Neuronal stem cell (in vitro differentiated cells): ENCODE data around the gene NTN4.

Source experiments
- DNase-seq: peaks from one replicate; pipeline ENCODE4 v3.0.0-alpha.2; 2013; ENCODE audit warnings: low spot score
- H2AFZ ChIP-seq: one replicate; pipeline ENCODE4 v1.6.1; 2013; ENCODE audit warnings: mild to moderate bottlenecking, low read length, inconsistent platforms
- H2AK5ac ChIP-seq: 2 replicates; pipeline ENCODE4 v1.6.1; 2013; ENCODE audit warnings: low read depth, mild to moderate bottlenecking, inconsistent platforms, low read length, moderate library complexity, mixed read lengths
- H2BK120ac ChIP-seq: 2 replicates; pipeline ENCODE4 v1.6.1; 2013; ENCODE audit warnings: low read depth, mild to moderate bottlenecking, inconsistent platforms, low read length, moderate library complexity, mixed read lengths
- H2BK12ac ChIP-seq: one replicate; pipeline ENCODE4 v1.6.1; 2013; ENCODE audit warnings: low read length, inconsistent platforms
- H2BK15ac ChIP-seq: 2 replicates; pipeline ENCODE4 v1.6.1; 2013; ENCODE audit warnings: mild to moderate bottlenecking, low read length, inconsistent platforms, mixed read lengths
- H2BK5ac ChIP-seq: one replicate; pipeline ENCODE4 v1.6.1; 2013; ENCODE audit warnings: inconsistent platforms, mild to moderate bottlenecking, low read length, moderate library complexity
- H3K14ac ChIP-seq: one replicate; pipeline ENCODE4 v1.6.1; 2013; ENCODE audit warnings: low read length, inconsistent platforms
- H3K18ac ChIP-seq: 2 replicates; pipeline ENCODE4 v1.6.1; 2013; ENCODE audit warnings: low read length, inconsistent platforms
- H3K23ac ChIP-seq: 2 replicates; pipeline ENCODE4 v1.6.1; 2013; ENCODE audit warnings: low read depth, mild to moderate bottlenecking, mixed read lengths, low read length, inconsistent platforms; ENCODE audit not compliant: poor library complexity
- H3K27ac ChIP-seq: replicated peaks from 3 replicates; pipeline ENCODE4 v1.5.1; 2013; ENCODE audit warnings: low read length, inconsistent platforms
- H3K27me3 ChIP-seq, 3 experiments: 2 replicates each; pipeline ENCODE4 v1.6.1; 2013; ENCODE audit warnings: low read length in 3 of 3, mild to moderate bottlenecking in 2 of 3, inconsistent platforms in 1 of 3, low read depth in 1 of 3, mixed read lengths in 1 of 3, moderate library complexity in 1 of 3; ENCODE audit not compliant: control insufficient read depth in 3 of 3, insufficient read depth in 3 of 3
- H3K36me3 ChIP-seq, 2 donors: replicated peaks in 1 of 2; 2 replicates each; pipeline ENCODE4 v1.6.1; 2013; ENCODE audit warnings: low read length in 2 of 2; ENCODE audit not compliant: control insufficient read depth in 2 of 2, insufficient read depth in 2 of 2
- H3K4ac ChIP-seq: 2 replicates; pipeline ENCODE4 v1.6.1; 2013; ENCODE audit warnings: inconsistent platforms, mild to moderate bottlenecking, low read length, moderate library complexity
- H3K4me1 ChIP-seq, 2 donors: 1 replicate in 1 of 2; 2 replicates in 1 of 2; pipeline ENCODE4 v1.6.1; 2013; ENCODE audit warnings: low read length in 2 of 2, low read depth in 1 of 2; ENCODE audit not compliant: control insufficient read depth in 2 of 2, insufficient read depth in 1 of 2
- H3K4me2 ChIP-seq: one replicate; pipeline ENCODE4 v1.6.1; 2013; ENCODE audit warnings: mild to moderate bottlenecking, low read length, inconsistent platforms; ENCODE audit not compliant: insufficient read depth, poor library complexity, severe bottlenecking
- H3K4me3 ChIP-seq, 2 donors: 2 replicates each; pipeline ENCODE4 v1.5.1; 2013; ENCODE audit warnings: low read length in 2 of 2, mild to moderate bottlenecking in 2 of 2, inconsistent platforms in 1 of 2, moderate library complexity in 1 of 2
- H3K79me1 ChIP-seq: one replicate; pipeline ENCODE4 v1.6.1; 2013; ENCODE audit warnings: low read depth, mild to moderate bottlenecking, inconsistent platforms, low read length, moderate library complexity
- H3K9ac ChIP-seq: one replicate; pipeline ENCODE4 v1.6.1; 2013; ENCODE audit warnings: mild to moderate bottlenecking, low read depth, low read length, inconsistent platforms; ENCODE audit not compliant: poor library complexity
- H3K9me3 ChIP-seq, 2 donors: replicated peaks in 1 of 2; 2 replicates each; pipeline versions ENCODE3 to v1.6.1; 2013; ENCODE audit warnings: low read length in 2 of 2, mild to moderate bottlenecking in 2 of 2, inconsistent platforms in 1 of 2, low read depth in 1 of 2, mixed read lengths in 1 of 2, moderate library complexity in 1 of 2; ENCODE audit not compliant: control insufficient read depth in 2 of 2, insufficient read depth in 1 of 2
- H4K8ac ChIP-seq: one replicate; pipeline ENCODE4 v1.6.1; 2013; ENCODE audit warnings: low read depth, mild to moderate bottlenecking, inconsistent platforms, low read length, moderate library complexity
- H4K91ac ChIP-seq: one replicate; pipeline ENCODE4 v1.6.1; 2013; ENCODE audit warnings: low read length, low read depth, mild to moderate bottlenecking, inconsistent platforms; ENCODE audit not compliant: poor library complexity
- WGBS, 2 donors: extraction: QIAGEN DNeasy Blood & Tissue Kit; methylation state at CpG; one replicate each; pipeline ENCODE4 v1.1.7; 2013; ENCODE audit warnings: missing lambda C conversion rate in 2 of 2, mixed read lengths in 1 of 2; ENCODE audit not compliant: insufficient read length in 2 of 2, insufficient replicate concordance in 1 of 2; ENCODE audit errors: extremely low coverage in 2 of 2; 5-methylcytosine and 5-hydroxymethylcytosine counted together

The NTN4 gene

GRCh38 chr12:95700316-95700785, 90.2 kb downstream of the NTN4 start:
- Histone ChIP-seq H3K4me2 (no peak overlapping the region), H3K4ac (no peak overlapping the region), H2BK5ac (no peak overlapping the region), H3K27me3 (peaks cover 0 to 3% (median 0%) of the 10 kb centered on the region in 3 experiments), H2BK15ac (no peak overlapping the region), H2BK120ac (no peak overlapping the region), H2AK5ac (no peak overlapping the region), H3K23ac (no peak overlapping the region), H4K8ac (no peak overlapping the region), H4K91ac (no peak overlapping the region), H3K9me3 (no peaks in the 10 kb centered on the region), H3K4me1 (no peaks in the 10 kb centered on the region), H2BK12ac (no peak overlapping the region), H3K9ac (no peak overlapping the region), H3K4me3 (no peak overlapping the region), H3K18ac (no peak overlapping the region), H3K27ac (no peak overlapping the region), H3K36me3 (no peaks in the 10 kb centered on the region), H2AFZ (no peak overlapping the region), H3K79me1 (no peaks in the 10 kb centered on the region), H3K14ac (no peak overlapping the region)
- no CpG with 5 or more reads among the region's 7 CpGs for whole genome bisulfite sequencing, 2 donors
- DNase-seq: no peak

- DNase-seq: no peak
- no peak overlapping the region for H3K23ac ChIP-seq
- no peak overlapping the region for H3K14ac ChIP-seq
- no peaks in the 10 kb centered on the region for H3K79me1 ChIP-seq
- no peak overlapping the region for H3K9ac ChIP-seq
- no peak overlapping the region for H4K8ac ChIP-seq
- no peak overlapping the region for H2AFZ ChIP-seq
- no peak overlapping the region for H2BK12ac ChIP-seq
- no peaks in the 10 kb centered on the region for H3K36me3 ChIP-seq
- no peak overlapping the region for H3K4me3 ChIP-seq
- H4K91ac ChIP-seq: no peak overlapping the region
- no peak overlapping the region for H3K4ac ChIP-seq
- no peak overlapping the region for H2BK5ac ChIP-seq
- no peak overlapping the region for H3K4me2 ChIP-seq
- no peaks in the 10 kb centered on the region for H3K4me1 ChIP-seq
- no peak overlapping the region for H3K18ac ChIP-seq
- H3K27ac ChIP-seq: no peak overlapping the region
- no peak overlapping the region for H2BK120ac ChIP-seq
- no peaks in the 10 kb centered on the region for H3K9me3 ChIP-seq
- no peaks in the 10 kb centered on the region for H3K27me3 ChIP-seq
- no peak overlapping the region for H2AK5ac ChIP-seq
- no peak overlapping the region for H2BK15ac ChIP-seq
Measured at GRCh38 chr12:95699579-95699978, 91.0 kb downstream of the NTN4 start.

- peak; percentile 5 for DNase-seq
- Histone ChIP-seq H2AK5ac (no peak overlapping the region), H2BK15ac (no peak overlapping the region), H2BK12ac (no peak overlapping the region), H2BK120ac (no peak overlapping the region), H3K27me3 (no peaks in the 10 kb centered on the region), H4K91ac (no peak overlapping the region), H3K27ac (no peak overlapping the region), H4K8ac (no peak overlapping the region), H3K9ac (no peak overlapping the region), H3K18ac (no peak overlapping the region), H3K14ac (no peak overlapping the region), H3K23ac (no peak overlapping the region), H3K9me3 (no peaks in the 10 kb centered on the region), H3K36me3 (no peaks in the 10 kb centered on the region), H3K4ac (no peak overlapping the region), H3K79me1 (no peaks in the 10 kb centered on the region), H2BK5ac (no peak overlapping the region), H2AFZ (no peak overlapping the region), H3K4me1 (no peaks in the 10 kb centered on the region), H3K4me3 (no peak overlapping the region), H3K4me2 (no peak overlapping the region)
- WGBS, 2 donors: no CpG with 5 or more reads among the region's 9 CpGs
Measured at GRCh38 chr12:95694136-95694535, 96.4 kb downstream of the NTN4 start.

- DNase-seq: no peak
- no peaks in the 10 kb centered on the region for H3K4me1 ChIP-seq
- H3K27ac ChIP-seq: no peak overlapping the region
- no peak overlapping the region for H4K8ac ChIP-seq
- H3K4me3 ChIP-seq: no peak overlapping the region
- no peak overlapping the region for H2BK15ac ChIP-seq
- H3K9ac ChIP-seq: no peak overlapping the region
- no peak overlapping the region for H4K91ac ChIP-seq
- H2AK5ac ChIP-seq: no peak overlapping the region
- no peak overlapping the region for H3K14ac ChIP-seq
- no peak overlapping the region for H3K18ac ChIP-seq
- no peak overlapping the region for H2AFZ ChIP-seq
- no peak overlapping the region for H2BK120ac ChIP-seq
- H3K23ac ChIP-seq: no peak overlapping the region
- no peak overlapping the region for H3K4ac ChIP-seq
- H2BK12ac ChIP-seq: no peak overlapping the region
- no CpG with 5 or more reads among the region's 2 CpGs for WGBS, 2 donors
- H3K27me3 ChIP-seq: no peaks in the 10 kb centered on the region
- H3K9me3 ChIP-seq: no peaks in the 10 kb centered on the region
- no peaks in the 10 kb centered on the region for H3K36me3 ChIP-seq
- H3K4me2 ChIP-seq: no peak overlapping the region
- no peak overlapping the region for H2BK5ac ChIP-seq
- H3K79me1 ChIP-seq: no peaks in the 10 kb centered on the region
Measured at GRCh38 chr12:95693689-95694088, 96.9 kb downstream of the NTN4 start.
